Pons (tissue), 1 donor: ENCODE measurements around the gene NPHP3.
A peak's percentile ranks its signal among the peaks of the same experiment; 100 is the strongest.

Experiments used
- DNase-seq: peaks from one replicate; pipeline ENCODE4 v3.0.0-alpha.2; 2016; ENCODE audit warnings: low spot score

NPHP3 gene

DNA sequence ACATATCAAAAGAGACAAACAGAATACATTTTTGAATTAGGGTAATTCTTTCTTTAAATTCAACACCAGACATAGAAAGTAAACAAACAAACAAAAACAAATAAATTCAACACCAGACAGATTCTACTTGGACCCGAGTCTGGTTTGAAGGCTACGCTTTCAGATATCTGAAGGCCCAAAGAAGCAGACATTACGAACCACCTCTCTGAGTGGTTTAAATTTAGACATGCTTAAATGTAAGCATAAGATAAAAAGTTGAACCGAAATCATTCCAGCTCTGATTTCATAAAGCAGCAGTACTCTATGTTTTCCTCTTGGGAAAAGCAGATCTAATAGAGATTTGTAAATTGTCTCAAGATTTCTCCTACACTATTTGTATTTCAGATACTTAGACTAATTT, 32.2 kb downstream of the NPHP3 start:
- DNase-seq: no peak

DNA sequence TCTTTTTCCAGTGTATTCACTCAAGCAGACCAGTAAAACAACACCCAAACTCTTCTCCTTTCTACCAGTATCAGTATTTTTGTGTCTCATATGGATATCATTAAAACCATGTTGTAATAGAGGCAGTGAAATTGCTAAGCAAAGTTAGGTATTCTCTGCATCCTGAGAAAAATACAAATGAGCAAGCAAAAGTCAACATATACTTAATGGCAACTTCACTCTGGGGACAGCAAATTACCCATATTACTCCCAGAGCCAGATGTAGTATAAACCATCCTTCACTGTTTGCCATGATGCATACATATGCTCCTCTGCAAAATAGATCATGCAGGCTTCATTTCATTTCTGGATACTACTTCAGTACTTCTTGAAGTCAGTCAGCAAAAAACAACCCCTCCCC, 40.0 kb downstream of the NPHP3 start:
- no peak for DNase-seq

DNA sequence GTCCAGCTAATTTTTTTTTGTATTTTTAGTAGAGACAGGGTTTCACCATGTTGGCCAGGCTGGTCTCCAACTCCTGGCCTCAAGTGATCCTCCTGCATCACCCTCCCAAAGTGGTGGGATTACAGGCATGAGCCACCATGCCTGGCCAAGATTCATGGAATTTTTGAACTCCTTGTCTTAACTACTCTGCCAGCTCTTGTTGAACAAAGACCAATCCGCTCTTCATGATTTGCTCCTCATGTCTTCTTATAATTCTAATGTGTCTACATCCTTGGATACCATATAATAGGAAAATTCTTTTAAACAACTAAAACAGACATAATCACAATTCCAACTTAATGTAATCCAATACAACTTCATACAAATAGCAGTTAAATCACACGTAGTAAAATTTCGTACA, 40.8 kb downstream of the NPHP3 start:
- no peak for DNase-seq

DNA sequence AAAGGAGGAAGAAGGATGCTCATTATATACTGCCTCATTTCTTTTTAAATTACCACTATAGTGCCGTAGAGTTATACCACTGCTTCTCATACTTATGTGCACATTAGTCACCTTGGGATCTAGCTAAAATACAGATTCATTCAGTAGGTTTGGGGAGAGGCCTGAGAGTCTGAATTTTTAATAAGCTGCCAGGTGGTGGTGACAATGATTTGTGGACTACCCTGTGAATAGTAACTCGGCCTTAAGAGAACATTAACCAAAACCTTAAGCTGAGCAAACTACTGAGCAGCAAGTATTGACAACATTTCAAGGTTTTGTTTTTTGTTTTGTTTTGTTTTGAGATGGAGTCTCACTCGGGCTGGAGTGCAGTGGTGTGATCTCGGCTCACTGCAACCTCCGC, 42.3 kb downstream of the NPHP3 start:
- no peak for DNase-seq

GRCh38 chr3:132675408-132675807, 46.8 kb downstream of the NPHP3 start:
- no peak for DNase-seq

GRCh38 chr3:132669256-132669777, 52.9 kb downstream of the NPHP3 start:
- DNase-seq: no peak

DNA sequence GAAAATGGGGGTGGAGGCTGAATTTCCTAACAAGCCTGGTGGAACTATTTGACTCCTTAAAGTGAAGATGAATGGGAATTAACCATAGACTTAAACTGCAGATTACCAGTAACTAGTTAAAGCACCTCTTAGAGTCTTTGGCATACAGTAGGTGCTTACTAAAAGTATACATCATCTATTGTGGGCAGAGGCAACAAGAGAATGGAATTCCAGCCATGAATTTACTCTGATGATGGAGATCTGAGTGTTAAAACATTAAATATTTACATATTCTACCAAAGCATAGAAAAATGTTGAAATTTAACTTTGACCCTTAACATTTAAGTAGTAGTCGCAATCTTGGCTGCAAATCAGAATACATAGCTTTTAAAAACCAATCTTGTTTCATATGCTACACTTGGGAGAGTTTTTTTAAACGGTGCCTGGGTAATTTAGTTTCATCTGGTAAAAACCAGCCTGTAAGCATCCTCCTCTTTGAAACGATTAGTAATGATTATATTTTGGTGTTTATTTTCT, 56.9 kb downstream of the NPHP3 start:
- DNase-seq: no peak

GRCh38 chr3:132662212-132662611, 60.0 kb downstream of the NPHP3 start:
- DNase-seq: no peak

GRCh38 chr3:132661101-132661500, 61.1 kb downstream of the NPHP3 start:
- DNase-seq: no peak

GRCh38 chr3:132660811-132661070, 61.5 kb downstream of the NPHP3 start:
- DNase-seq: peak; percentile 12

DNA sequence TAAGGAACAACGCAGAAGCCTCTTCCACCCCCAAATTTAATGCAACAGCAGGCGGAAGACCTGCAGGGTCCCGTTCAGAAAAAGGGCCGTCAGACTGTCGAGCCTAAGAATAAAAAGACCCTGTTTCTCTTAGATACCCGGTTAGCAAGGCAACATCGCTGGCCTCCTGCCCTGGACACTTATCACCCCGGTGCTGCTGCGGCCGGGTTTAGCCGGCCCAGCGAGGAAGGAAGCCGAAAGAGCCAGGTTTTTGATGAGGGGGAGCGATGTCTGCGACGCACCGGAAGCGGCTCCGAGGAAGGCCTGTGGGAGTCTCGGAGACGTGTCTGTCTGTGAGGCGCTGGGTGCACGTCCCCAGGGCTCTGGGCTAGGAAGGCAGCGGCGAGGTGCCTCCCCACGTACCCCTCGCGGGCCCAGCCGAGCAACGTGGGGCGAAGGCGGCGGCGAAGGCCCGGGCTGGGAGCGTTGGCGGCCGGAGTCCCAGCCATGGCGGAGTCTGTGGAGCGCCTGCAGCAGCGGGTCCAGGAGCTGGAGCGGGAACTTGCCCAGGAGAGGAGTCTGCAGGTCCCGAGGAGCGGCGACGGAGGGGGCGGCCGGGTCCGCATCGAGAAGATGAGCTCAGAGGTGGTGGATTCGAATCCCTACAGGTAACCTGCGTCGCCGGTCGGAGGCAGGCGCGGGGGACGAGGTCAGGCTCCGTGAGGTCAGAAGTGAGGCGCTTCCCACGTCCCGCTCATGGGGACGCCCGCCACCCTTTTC, 62.0 kb downstream of the NPHP3 start, which contains the start of gene UBA5:
UBA5 (plus strand) TSS at position 278 of the 759 bp plus-strand sequence; CDS start at position 487, 209 bp downstream.
- DNase-seq: peak; percentile 79

DNA sequence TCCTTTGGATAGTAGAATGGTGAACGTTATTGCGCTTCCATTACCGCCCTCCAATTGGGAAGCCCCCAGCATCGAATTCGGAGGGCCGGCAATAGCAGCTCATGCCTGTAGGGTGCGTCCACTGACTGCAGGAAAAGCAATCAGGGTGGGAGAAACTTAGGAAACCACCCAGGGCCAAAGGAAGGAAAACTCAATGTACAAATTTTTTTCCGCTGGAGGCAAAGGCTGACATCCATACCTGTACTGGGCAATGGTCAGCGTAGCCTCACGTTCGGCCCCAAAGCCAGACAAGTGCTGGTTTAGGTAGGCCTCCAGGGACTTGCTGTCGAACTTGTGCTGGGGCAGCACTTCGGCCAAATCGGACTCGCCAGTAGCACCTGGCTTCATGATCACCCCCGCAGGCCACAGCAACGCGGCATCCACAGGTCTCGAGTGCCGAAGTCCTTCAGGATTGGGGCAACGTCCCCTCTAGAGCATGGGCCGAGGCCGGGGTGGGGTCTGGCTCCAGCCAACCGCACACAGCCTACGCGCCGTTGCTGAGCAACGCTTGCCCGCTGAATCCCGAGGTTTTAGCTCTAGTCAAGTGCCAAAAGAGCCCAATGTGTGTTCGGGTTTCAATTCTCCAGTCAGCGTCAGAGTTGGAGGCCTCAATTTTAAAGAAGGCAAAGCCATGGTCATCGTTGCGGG, 62.7 kb downstream of the NPHP3 start, which contains the start of gene ACAD11:
ACAD11 (minus strand) TSS at position 445 of the 687 bp plus-strand sequence; CDS start at position 387, 58 bp downstream.
- peak; percentile 48 for DNase-seq

- DNase-seq: peak; percentile 41
Observed at GRCh38 chr3:132659000-132659364, 63.2 kb downstream of the NPHP3 start.

DNA sequence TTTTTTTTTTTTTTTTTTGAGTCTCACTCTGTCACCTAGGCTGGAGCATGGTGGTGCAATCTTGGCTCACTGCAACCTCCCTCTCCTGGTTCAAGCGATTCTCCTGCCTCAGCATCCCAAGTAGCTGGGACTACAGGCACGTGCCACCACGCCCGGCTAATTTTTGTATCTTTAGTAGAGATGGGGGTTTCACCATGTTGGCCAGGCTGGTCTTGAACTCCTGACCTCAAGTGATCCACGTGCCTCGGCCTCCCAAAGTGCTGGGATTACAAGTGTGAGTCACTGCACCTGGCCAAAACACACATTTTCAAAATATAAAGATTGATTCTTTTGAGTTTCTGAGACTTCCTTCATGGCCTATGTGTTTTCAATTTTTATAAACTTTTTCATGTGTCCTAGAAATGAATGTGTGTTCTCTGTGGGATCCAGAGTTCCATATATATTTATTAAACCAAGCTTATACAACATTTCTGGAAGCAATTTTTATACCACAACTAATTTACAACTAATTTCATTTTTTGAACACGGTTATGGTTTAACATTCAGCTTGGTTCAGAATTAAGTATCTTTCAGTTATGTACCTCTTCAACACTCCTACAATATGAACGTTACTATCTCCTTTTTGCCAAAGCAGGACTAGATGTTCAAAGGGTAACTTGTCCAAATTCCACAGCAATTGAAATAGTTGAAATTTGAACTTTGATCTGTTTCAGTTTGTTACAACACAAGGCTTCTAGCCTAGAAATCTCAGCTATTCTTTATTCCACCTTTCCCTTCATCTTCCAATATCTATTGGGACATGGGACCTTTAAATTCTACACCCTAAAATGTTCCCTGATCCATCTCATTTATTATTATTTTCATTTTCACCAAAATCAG, 64.1 kb downstream of the NPHP3 start:
- no peak for DNase-seq

- DNase-seq: no peak
Observed at GRCh38 chr3:132655471-132655870, 66.7 kb downstream of the NPHP3 start.

- no peak for DNase-seq
Observed at GRCh38 chr3:132654721-132655120, 67.5 kb downstream of the NPHP3 start.

GRCh38 chr3:132654190-132654589, 68.0 kb downstream of the NPHP3 start:
- DNase-seq: no peak

- no peak for DNase-seq
Observed at GRCh38 chr3:132652640-132653270, 69.5 kb downstream of the NPHP3 start.

DNA sequence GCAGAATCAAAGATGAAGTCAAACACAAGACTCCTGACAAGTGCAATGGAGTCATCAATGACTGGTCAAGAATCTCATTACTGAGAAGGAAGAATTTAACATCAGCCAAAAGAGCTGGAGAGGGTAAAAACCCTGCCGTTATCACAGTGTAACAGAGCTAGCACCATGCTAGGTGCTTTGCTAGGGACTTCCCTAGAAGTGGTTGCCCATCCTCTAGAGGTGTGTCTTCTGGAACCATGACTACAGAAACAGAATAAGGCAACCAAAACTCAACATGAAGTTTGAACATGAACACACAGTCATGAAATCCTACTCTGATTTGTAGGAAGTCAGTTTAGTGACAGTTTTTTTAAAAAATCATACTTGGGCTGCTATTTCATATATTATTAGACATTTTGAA, 72.1 kb downstream of the NPHP3 start:
- DNase-seq: no peak

DNA sequence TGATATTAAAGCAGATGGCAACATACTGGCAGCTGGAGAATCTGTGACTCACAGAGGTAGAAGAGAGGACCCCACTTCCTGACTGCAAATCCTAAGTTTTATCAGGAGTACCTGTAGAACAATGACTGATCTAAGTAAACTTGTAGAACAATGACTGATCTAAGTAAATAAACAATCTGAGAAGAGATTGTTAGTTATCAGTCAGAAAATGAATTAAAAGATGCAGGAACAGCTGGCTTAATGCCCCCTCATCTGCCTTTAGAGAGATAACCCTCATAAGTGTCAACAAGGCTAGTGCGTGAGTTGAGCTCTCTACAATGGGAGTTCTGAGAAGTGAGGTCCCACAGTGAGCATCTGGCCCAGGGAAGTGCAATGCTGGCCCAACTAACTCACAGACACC, 77.2 kb downstream of the NPHP3 start:
- DNase-seq: no peak

DNA sequence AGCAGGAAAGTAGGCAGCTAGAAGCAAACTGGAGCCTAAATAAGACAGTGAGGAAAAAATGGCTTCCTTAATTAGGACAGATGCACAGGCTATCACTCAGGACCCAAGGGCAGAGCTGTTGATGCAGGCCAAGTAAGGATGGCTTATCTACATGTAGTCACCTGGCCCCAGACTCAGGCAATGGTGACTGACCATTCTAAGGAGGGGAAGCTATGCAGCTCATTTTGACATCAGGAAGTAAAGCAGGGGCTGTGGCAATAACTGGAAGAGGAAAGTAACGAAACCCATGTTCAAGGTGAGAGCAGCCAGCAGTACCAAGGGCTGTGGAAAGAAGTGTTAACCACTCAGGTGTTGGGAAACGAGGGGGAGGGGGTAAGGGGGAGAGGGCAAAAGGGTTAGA, 78.8 kb downstream of the NPHP3 start:
- no peak for DNase-seq

DNA sequence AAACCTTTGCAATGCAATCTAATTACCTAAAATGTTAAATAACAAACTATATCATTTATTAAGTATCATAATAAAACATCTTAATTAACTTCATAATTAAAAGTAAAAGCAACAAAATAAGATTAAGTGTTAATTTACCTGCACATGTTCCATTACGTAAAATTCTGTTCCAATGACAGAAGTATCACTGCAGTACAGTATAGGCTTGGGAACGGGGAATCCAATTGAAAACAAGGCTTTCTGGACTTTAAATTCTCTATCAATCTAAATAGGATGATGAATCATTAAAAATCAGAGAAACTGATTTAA, 79.7 kb downstream of the NPHP3 start:
- DNase-seq: no peak
